GM12878 (cell line): Measurements from ENCODE around the gene TOP2A. TPM values are rescaled to one million over a fixed set of nuclear protein-coding genes. Genes with fewer than 3 reads are reported as not detected.
A peak's percentile ranks its signal among the peaks of the same experiment; 100 is the strongest.

Source experiments
- ATAC-seq: fragments of 200-7000 bp; cut with Tn5 transposase; 3 replicates; pipeline ENCODE4 v1.9.1; 2020; ENCODE audit warnings: mild to moderate bottlenecking, moderate library complexity
- BruUV-seq: library from RNA; stranded (reverse); fragments of 400-500 nt; replicated peaks from 2 replicates; lab custom pipeline; 2021; lab: Mats Ljungman, UMichigan
- CTCF ChIA-PET: fragments of 300-600 bp; sonication (Branson Sonifier 250); formaldehyde crosslinking; extraction: SDS; loops from one replicate; lab custom pipeline; 2021; ENCODE audit warnings: inconsistent platforms; lab: Yijun Ruan, JAX
- POLR2A ChIA-PET: fragments of 350-600 bp; formaldehyde crosslinking; extraction: SDS; loops from one replicate; lab custom pipeline; 2021; ENCODE audit warnings: inconsistent platforms; lab: Charles Lee
- RAD21 ChIA-PET: fragments of 300-600 bp; sonication (Branson Sonifier 250); formaldehyde crosslinking; loops from one replicate; lab custom pipeline; 2023; ENCODE audit warnings: antibody characterized with exemption; ENCODE audit not compliant: unreplicated experiment; lab: Charles Lee
- SMC1A ChIA-PET: fragments of 300-600 bp; sonication (Branson Sonifier 250); formaldehyde crosslinking; loops from one replicate; lab custom pipeline; 2023; ENCODE audit not compliant: unreplicated experiment, uncharacterized antibody; lab: Charles Lee
- DNase-seq: peaks from one replicate; pipeline ENCODE4 v3.0.0-alpha.2; 2011; ENCODE audit warnings: low read depth, low spot score
- FAIRE-seq: peaks from 3 replicates; lab custom pipeline; 2011; peaks lifted over from hg19 to GRCh38; lab: Jason Lieb, UNC
- H2AFZ ChIP-seq: 2 replicates; pipeline ENCODE4 v1.6.0; 2011; ENCODE audit warnings: low read depth, low read length, control low read depth; ENCODE audit not compliant: control insufficient read depth
- H3K27ac ChIP-seq: 2 replicates; pipeline ENCODE4 v1.5.1; 2011; ENCODE audit warnings: control low read depth; ENCODE audit not compliant: control insufficient read depth, insufficient read depth
- H3K27me3 ChIP-seq, 2 experiments: replicated peaks in 1 of 2; 2 replicates each; pipeline versions ENCODE4 v1.6.0 to v1.6.1; 2011; ENCODE audit warnings: low read length in 1 of 2; ENCODE audit not compliant: control insufficient read depth in 2 of 2, insufficient read depth in 2 of 2
- H3K36me3 ChIP-seq, 2 experiments: 2 replicates each; pipeline ENCODE4 v1.5.1; 2011; ENCODE audit warnings: low read length in 1 of 2; ENCODE audit not compliant: control insufficient read depth in 2 of 2, insufficient read depth in 2 of 2
- H3K4me1 ChIP-seq: 2 replicates; pipeline ENCODE4 v1.6.1; 2011; ENCODE audit warnings: mild to moderate bottlenecking, low read length, moderate library complexity, mixed read lengths; ENCODE audit not compliant: control insufficient read depth, insufficient read depth
- H3K4me2 ChIP-seq: 2 replicates; pipeline ENCODE4 v1.6.0; 2011; ENCODE audit warnings: control low read depth; ENCODE audit not compliant: control insufficient read depth, insufficient read depth
- H3K4me3 ChIP-seq: fragments of 200-600 bp; sonication (generic); 2 replicates; pipeline ENCODE4 v1.5.1; 2016
- H3K79me2 ChIP-seq: 2 replicates; pipeline ENCODE4 v1.6.0; 2011; ENCODE audit warnings: low read length; ENCODE audit not compliant: control insufficient read depth, insufficient read depth
- H3K9ac ChIP-seq: 2 replicates; pipeline ENCODE4 v1.8.0; 2011; ENCODE audit warnings: low read length, control low read depth, mixed read lengths; ENCODE audit not compliant: control insufficient read depth, insufficient read depth
- H3K9me3 ChIP-seq: replicated peaks from 3 replicates; pipeline ENCODE4 v1.5.1; 2011; ENCODE audit warnings: mild to moderate bottlenecking, low read length; ENCODE audit not compliant: control insufficient read depth, insufficient read depth
- H4K20me1 ChIP-seq: 2 replicates; pipeline ENCODE4 v1.6.0; 2011; ENCODE audit not compliant: control insufficient read depth, insufficient read depth
- BHLHE40 ChIP-seq, 2 experiments: fragments of 450-650 bp in 1 of 2; IDR thresholded peaks; 2 replicates each; pipeline ENCODE4 v1.6.1; 2011 to 2017; ENCODE audit warnings: low read depth in 2 of 2, borderline replicate concordance in 1 of 2, improper control_type of control experiment in 1 of 2, low read length in 1 of 2, mild to moderate bottlenecking in 1 of 2
- MTA3 ChIP-seq: IDR thresholded peaks from 2 replicates; pipeline ENCODE4 v1.6.1; 2012; ENCODE audit warnings: low read length, inconsistent platforms, borderline replicate concordance
- RB1 ChIP-seq: fragments of 450-650 bp; formaldehyde crosslinking; IDR thresholded peaks from 2 replicates; pipeline ENCODE4 v1.6.1; 2017; ENCODE audit warnings: mild to moderate bottlenecking, borderline replicate concordance
- SPI1 ChIP-seq: IDR thresholded peaks from 2 replicates; pipeline ENCODE4 v1.6.1; 2011; ENCODE audit warnings: low read depth, mild to moderate bottlenecking, low read length, moderate library complexity, borderline replicate concordance; ENCODE audit not compliant: insufficient read depth
- ZNF592 ChIP-seq: fragments of 450-650 bp; IDR thresholded peaks from 2 replicates; pipeline ENCODE4 v1.6.1; 2017; ENCODE audit warnings: mild to moderate bottlenecking, moderate library complexity
- WGBS: methylation state at CpG from one replicate; pipeline ENCODE4 v1.1.6; 2016; ENCODE audit warnings: low lambda C conversion rate; ENCODE audit not compliant: insufficient replicate concordance, insufficient coverage; ENCODE audit errors: missing lambda C conversion rate; 5-methylcytosine and 5-hydroxymethylcytosine counted together
- in situ Hi-C: fragments of 300-500 bp; cut with MboI; formaldehyde crosslinking; loops from 9 replicates; pipeline ENCODE4 v1.14.3; 2018; ENCODE audit warnings: mixed read lengths
- intact Hi-C: fragments of 100-400 bp; cut with micrococcal nuclease; formaldehyde crosslinking; loops from one replicate; pipeline ENCODE4 v1.14.2; 2022; ENCODE audit not compliant: unreplicated experiment
- polyA plus RNA-seq, 11 experiments: library from polyadenylated mRNA; depleted of rRNA in 4 of 11; unstranded in 6 of 11; stranded (reverse) in 5 of 11; fragments of >200 nt; fragmentation: Nextera tagmentation in 4 of 11; fragmentation: Illumina TruSeq in 1 of 11; extraction: Ambion mirVana in 4 of 11; extraction: Trizol in 1 of 11; gene quantifications; 1 replicate in 1 of 11; 2 replicates in 10 of 11; pipeline versions ENCODE4 v1.2.1 to v1.2.3, GENCODE V29; 2011 to 2016; ENCODE audit warnings: inconsistent platforms in 2 of 11, missing spikeins in 2 of 11, low read depth in 1 of 11
- total RNA-seq, 4 experiments: library from RNA; depleted of rRNA in 3 of 4; stranded (reverse); fragments of >200 nt in 3 of 4; fragmentation: Illumina TruSeq in 1 of 4; extraction: Trizol in 1 of 4; gene quantifications; 2 replicates each; pipeline versions ENCODE4 v1.2.1 to v1.2.3, GENCODE V29; 2013 to 2021

TOP2A gene
- total and polyA plus RNA-seq, 10 of the 15 experiments (the other 5 are each of a cell fraction or from before 2014, with no cell fraction given) = 117 to 275 (median 232) TPM

- RAD21 ChIA-PET = interaction anchor here (2.1 to 8.2 kb wide), 4 partner anchors 9 to 48 kb away, joined by 4 to 271 read pairs (median 28); partner anchors contain the start of gene RARA
- no peak overlapping the region for H3K9ac ChIP-seq
- in situ Hi-C loops (loop anchor here (5.0 kb wide), 1 partner anchor 51 kb away; no protein-coding TSS in a partner anchor), intact Hi-C loops (no loop called here)
- H3K9me3 ChIP-seq = no peaks in the 10 kb centered on the region
- peaks cover 18 to 53% of the 10 kb centered on the region in 2 experiments for H3K36me3 ChIP-seq
- SMC1A ChIA-PET = interaction anchor here (0.6 to 5.3 kb wide), 4 partner anchors 26 to 440 kb away, joined by 3 to 142 read pairs (median 8); no protein-coding TSS in a partner anchor
- POLR2A ChIA-PET = interaction anchor here (0.6 to 1.0 kb wide), 3 partner anchors 28 to 48 kb away, joined by 3 read pairs; no protein-coding TSS in a partner anchor
- H3K79me2 ChIP-seq = peaks cover 1% of the 10 kb centered on the region; the same call in 1 of the 2 replicates
- peak; percentile 39 for ATAC-seq
- FAIRE-seq = peak; percentile 69
- H3K4me3 ChIP-seq = no peak overlapping the region
- DNase-seq = no peak
- no TSS peak for BruUV-seq
- CTCF ChIA-PET = interaction anchor here (0.6 to 9.1 kb wide), 8 partner anchors 8 to 1192 kb away, joined by 3 to 311 read pairs (median 10); partner anchors contain the start of gene RARA
- no peak overlapping the region for H2AFZ ChIP-seq
- no peak overlapping the region for H3K27ac ChIP-seq
- H3K27me3 ChIP-seq = no peaks in the 10 kb centered on the region
- H3K4me2 ChIP-seq = no peak overlapping the region
- TF ChIP-seq MTA3 (no peak), SPI1 (peak; percentile 2; the same call in 1 of the 2 replicates)
- TF ChIP-seq, all 136 proteins: peak for 1
- 75% methylated on average over 9 of the region's 9 CpGs for WGBS
- H4K20me1 ChIP-seq = no peaks in the 10 kb centered on the region
- peaks cover 15% of the 10 kb centered on the region for H3K4me1 ChIP-seq
Observed at GRCh38 chr17:40352779-40353394, 64.8 kb downstream of the TOP2A start.

GRCh38 chr17:40352237-40352778, 65.4 kb downstream of the TOP2A start:
- SMC1A ChIA-PET = interaction anchor here (3.4 to 5.3 kb wide), 2 partner anchors 25 to 49 kb away, joined by 12 to 142 read pairs; no protein-coding TSS in a partner anchor
- WGBS = 74% methylated on average over 7 of the region's 7 CpGs
- Histone ChIP-seq H3K79me2 (peaks cover 1% of the 10 kb centered on the region; the same call in 1 of the 2 replicates), H3K36me3 (peaks cover 18 to 53% of the 10 kb centered on the region in 2 experiments), H2AFZ (no peak overlapping the region), H3K9ac (no peak overlapping the region), H4K20me1 (no peaks in the 10 kb centered on the region), H3K4me1 (peaks cover 17% of the 10 kb centered on the region), H3K27me3 (no peaks in the 10 kb centered on the region), H3K4me2 (no peak overlapping the region), H3K27ac (no peak overlapping the region), H3K4me3 (no peak overlapping the region), H3K9me3 (no peaks in the 10 kb centered on the region)
- RAD21 ChIA-PET = interaction anchor here (2.1 to 8.2 kb wide), 4 partner anchors 10 to 47 kb away, joined by 4 to 271 read pairs (median 28); partner anchors contain the start of gene RARA
- FAIRE-seq (no peak), ATAC-seq (no peak), DNase-seq (no peak)
- no TSS peak for BruUV-seq
- CTCF ChIA-PET = interaction anchor here (0.6 to 9.1 kb wide), 7 partner anchors 8 to 1193 kb away, joined by 3 to 311 read pairs (median 5); partner anchors contain the start of gene RARA
- in situ Hi-C loops (loop anchor here (5.0 kb wide), 1 partner anchor 50 kb away; no protein-coding TSS in a partner anchor), intact Hi-C loops (no loop called here)
- POLR2A ChIA-PET = interaction anchor here (0.6 to 1.0 kb wide), 2 partner anchors 28 to 48 kb away, joined by 3 read pairs; no protein-coding TSS in a partner anchor
- TF ChIP-seq ZNF592 (no peak), BHLHE40 (IDR thresholded peaks at IDR 0.05; ENCODE audit: borderline replicate concordance in 1 of 2, low read depth in 2 of 2, low read length in 1 of 2) (no peak), RB1 (no peak)
